ENCODE results near the gene SCN4B. TPM values are rescaled to one million over a fixed set of nuclear protein-coding genes. Genes with fewer than 3 reads are reported as not detected.

The SCN4B gene
- total RNA-seq, 1 donor: under 0.01 TPM

GRCh38 chr11:118138839-118139420 is 13.7 kb downstream of the SCN4B start:
- H3K4me3 ChIP-seq (ENCODE audit: low read depth, low read length): no peak overlapping the region
- no peak for DNase-seq (ENCODE audit: low read depth)
- TF ChIP-seq, protein P1, sequence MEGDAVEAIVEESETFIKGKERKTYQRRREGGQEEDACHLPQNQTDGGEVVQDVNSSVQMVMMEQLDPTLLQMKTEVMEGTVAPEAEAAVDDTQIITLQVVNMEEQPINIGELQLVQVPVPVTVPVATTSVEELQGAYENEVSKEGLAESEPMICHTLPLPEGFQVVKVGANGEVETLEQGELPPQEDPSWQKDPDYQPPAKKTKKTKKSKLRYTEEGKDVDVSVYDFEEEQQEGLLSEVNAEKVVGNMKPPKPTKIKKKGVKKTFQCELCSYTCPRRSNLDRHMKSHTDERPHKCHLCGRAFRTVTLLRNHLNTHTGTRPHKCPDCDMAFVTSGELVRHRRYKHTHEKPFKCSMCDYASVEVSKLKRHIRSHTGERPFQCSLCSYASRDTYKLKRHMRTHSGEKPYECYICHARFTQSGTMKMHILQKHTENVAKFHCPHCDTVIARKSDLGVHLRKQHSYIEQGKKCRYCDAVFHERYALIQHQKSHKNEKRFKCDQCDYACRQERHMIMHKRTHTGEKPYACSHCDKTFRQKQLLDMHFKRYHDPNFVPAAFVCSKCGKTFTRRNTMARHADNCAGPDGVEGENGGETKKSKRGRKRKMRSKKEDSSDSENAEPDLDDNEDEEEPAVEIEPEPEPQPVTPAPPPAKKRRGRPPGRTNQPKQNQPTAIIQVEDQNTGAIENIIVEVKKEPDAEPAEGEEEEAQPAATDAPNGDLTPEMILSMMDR (IDR thresholded peaks at IDR 0.05; ENCODE audit: insufficient read depth, low read length): no peak

- H3K4me3 ChIP-seq (ENCODE audit: low read depth, low read length): no peak overlapping the region
- TF ChIP-seq, protein P1 (IDR thresholded peaks at IDR 0.05; ENCODE audit: insufficient read depth, low read length): no peak
- no peak for DNase-seq (ENCODE audit: low read depth)
Measured at GRCh38 chr11:118136801-118137200, 15.8 kb downstream of the SCN4B start.

DNA sequence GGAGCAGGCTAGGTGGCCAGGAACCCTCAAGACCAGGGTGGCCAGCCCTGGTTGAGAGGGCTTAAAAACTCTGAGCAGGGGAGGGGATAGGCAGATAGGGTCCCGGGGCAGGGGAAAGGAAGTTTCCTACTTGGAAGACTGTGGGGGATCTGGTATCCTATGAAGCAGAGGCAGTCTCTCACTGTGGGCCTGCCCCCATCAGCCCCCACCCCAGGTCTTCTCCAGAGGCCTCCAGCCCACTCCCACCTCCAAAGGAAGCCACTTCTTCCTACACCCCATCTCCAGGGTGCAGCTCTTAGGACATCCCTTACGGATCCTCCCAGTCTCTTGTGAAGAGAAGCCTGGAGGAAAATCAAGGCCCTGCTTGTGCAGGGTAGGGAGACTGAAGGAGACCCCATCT is 16.3 kb downstream of the SCN4B start:
- TF ChIP-seq, protein P1 (IDR thresholded peaks at IDR 0.05; ENCODE audit: insufficient read depth, low read length): no peak
- no peak overlapping the region for H3K4me3 ChIP-seq (ENCODE audit: low read depth, low read length)
- DNase-seq (ENCODE audit: low read depth): no peak

GRCh38 chr11:118135796-118136165 is 16.8 kb downstream of the SCN4B start:
- TF ChIP-seq, protein P1 (IDR thresholded peaks at IDR 0.05; ENCODE audit: insufficient read depth, low read length): no peak
- no peak for DNase-seq (ENCODE audit: low read depth)
- no peak overlapping the region for H3K4me3 ChIP-seq (ENCODE audit: low read depth, low read length)

- DNase-seq (ENCODE audit: low read depth): no peak
- no peak overlapping the region for H3K4me3 ChIP-seq (ENCODE audit: low read depth, low read length)
- TF ChIP-seq, protein P1 (IDR thresholded peaks at IDR 0.05; ENCODE audit: insufficient read depth, low read length): no peak
Measured at GRCh38 chr11:118135051-118135795, 17.4 kb downstream of the SCN4B start.

DNA sequence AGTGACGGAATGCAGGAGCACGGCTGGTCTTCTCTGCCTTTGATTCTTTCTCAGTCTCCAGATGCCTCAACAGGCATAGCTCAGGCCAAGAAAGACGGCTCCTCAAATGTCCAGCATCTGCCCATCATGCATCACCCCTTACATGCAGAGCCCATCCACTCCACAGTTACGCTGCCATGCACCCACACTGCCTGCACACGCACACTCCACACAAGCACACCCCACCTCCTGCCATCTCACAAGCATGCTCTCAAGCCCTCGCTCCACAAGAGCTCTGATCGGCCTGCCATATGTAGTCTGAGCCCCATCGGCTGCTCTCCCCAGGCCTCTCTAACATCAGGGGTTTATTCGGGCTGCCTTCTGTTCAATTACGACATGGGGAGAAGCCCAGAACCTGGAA is 18.8 kb downstream of the SCN4B start:
- no peak for DNase-seq (ENCODE audit: low read depth)
- TF ChIP-seq, protein P1 (IDR thresholded peaks at IDR 0.05; ENCODE audit: insufficient read depth, low read length): no peak
- no peak overlapping the region for H3K4me3 ChIP-seq (ENCODE audit: low read depth, low read length)

All from fibroblast of the aortic adventitia (primary cell).